Fibroblast of lung (primary cell): ENCODE measurements around the gene NRCAM.

Source experiments
- CTCF ChIP-seq, 2 donors: IDR thresholded peaks in 1 of 2; conservative IDR thresholded peaks in 1 of 2; 1 replicate in 1 of 2; 2 replicates in 1 of 2; pipeline ENCODE4 v1.5.1; 2011 to 2012; ENCODE audit warnings: low read length in 2 of 2, control low read depth in 1 of 2, inconsistent platforms in 1 of 2, low read depth in 1 of 2, mild to moderate bottlenecking in 1 of 2
- EZH2 ChIP-seq: IDR thresholded peaks from 2 replicates; pipeline ENCODE4 v1.5.1; 2012; ENCODE audit warnings: low read length, control low read depth, mild to moderate bottlenecking; ENCODE audit errors: missing control alignments

GRCh38 chr7:108149908-108150307 lies 306.3 kb downstream of the NRCAM start:
- no peak for TF ChIP-seq CTCF (conservative IDR thresholded peaks at IDR 0.05 in 1 of 2, IDR thresholded peaks at IDR 0.05 in 1 of 2; ENCODE audit: low read depth in 1 of 2, low read length in 2 of 2)
- TF ChIP-seq EZH2: no peak
